Measurements from ENCODE around the gene PTPRN2.
A peak's percentile ranks its signal among the peaks of the same experiment; 100 is the strongest.
"Not testable (repeated sequence)": the region's sequence is repeated elsewhere in the genome, so short reads cannot be mapped to it uniquely, and the experiment has no call there.

Gene PTPRN2

DNA sequence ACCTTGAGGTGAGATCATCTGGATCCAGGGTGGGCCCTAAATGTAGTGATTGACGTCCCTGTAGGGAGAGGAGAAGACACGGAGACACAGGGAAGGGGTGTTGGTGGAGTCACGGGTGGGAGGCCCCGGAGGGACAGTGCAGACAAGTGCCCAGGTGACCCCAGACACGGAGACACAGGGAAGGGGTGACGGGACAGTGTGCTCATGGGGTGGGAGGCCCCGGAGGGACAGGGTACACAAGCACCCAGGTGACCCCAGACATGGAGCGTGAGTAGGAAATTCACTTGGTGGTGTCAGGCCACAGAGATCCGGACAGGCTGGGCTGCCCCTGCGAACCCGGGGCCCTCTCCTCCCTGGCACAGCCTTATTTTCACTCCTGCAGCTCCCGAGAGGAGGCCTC, 176.9 kb downstream of the PTPRN2 start:
- DNase-seq = no peak

DNA sequence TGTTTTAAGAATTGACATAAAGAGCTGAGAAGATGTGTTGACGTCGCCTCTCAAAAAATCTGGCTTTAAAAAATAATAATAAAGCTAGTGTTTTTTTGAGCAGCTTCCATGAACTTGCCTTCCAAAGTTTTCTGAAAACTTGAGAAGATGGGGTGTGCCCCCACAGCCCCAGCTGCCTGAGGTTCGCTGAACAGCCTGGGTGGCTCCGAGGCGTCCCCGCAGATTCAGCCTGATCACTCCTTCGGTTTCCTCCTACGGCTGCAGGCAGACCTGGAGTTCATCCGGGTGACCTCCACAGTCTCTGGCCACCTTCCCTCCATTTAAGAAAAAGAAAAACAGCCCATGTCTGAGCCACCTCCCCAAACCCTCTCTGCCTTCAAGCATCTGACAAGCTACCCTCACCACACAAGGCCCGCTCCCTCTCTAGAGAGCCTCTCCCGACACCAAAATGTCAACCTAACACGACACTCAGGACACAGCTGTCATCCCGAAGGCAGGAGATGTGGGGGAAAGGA, 177.8 kb downstream of the PTPRN2 start:
- DNase-seq = no peak

DNA sequence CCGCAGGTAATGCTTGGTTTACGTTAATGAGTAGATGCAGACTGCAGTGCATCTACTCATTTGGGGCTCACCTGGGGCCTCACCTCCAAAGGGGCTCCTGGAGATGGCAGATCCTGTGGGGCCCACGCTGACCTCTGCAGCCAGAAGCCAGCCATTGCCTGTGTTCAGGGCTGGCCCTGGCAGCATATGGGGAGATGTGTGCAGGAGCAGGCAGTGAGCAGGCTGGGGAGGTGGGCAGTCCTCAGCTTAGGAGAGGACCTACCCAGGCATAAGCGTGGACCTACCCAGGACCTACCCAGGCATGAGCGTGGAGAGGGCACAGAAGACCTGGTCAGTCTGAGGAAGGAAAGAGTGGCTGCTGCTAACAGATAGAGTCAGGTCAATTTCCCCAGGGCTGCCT, 178.5 kb downstream of the PTPRN2 start:
- DNase-seq = no peak

DNA sequence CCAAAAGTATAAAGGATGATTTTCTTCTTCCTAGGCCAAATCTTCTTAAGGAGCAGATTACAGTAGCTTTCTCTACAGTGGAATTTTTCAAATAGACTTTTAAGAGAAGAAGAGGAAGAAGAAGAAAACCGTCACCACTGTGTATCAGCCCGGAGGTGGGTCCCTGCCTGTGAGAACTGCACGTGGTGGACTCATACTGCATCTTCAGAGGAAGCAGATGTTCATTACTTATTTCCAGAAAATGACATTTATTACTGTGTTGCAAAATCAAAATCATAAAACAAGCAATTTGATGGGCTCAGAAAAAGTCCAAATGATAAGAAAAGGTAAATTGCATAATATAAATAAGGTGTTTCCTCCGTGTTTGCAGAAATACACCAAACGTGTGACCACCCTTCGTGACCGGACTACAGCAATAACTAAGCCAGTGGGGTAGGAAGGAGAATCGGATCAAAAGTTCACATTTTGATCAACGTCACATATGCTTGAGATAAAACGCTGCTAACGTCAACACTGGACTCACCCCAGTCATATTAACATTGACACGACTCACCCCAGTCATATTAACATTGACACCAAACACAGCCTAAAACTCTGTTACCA, 179.2 kb downstream of the PTPRN2 start:
- no peak for DNase-seq

DNA sequence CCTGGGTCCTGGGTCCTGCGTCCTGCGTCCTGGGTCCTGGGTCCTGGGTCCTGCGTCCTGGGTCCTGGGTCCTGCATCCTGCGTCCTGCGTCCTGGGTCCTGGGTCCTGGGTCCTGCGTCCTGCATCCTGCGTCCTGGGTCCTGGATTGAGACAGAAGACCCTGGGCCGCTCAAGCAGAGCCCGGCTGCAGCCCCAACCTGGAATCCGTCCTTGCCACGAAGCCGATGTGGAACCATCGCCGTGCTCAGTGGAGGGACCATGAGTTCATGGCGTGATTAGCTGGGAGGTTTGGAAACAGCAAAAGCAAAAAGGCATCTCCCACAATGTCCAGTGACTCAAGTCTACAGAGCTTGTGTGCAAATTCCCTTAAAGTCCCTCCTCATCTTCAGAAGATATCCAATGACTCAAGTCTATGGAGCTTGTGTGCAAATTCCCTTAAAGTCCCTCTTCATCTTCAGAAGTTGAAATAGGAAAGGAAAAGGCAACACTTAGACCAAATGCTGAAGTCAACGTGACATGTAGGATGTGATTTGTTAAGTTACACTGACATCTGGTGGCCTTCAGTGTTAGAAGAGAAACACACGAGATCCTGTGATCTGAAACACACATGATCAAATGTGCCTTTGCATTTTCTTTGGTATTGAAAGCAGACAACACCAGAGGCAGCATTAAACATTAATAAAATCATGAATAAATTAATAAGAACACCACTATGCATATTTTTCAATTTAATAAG, 179.9 kb downstream of the PTPRN2 start:
- peak; percentile 62 for DNase-seq

GRCh38 chr7:158406801-158407200, 180.8 kb downstream of the PTPRN2 start:
- no peak for DNase-seq

DNA sequence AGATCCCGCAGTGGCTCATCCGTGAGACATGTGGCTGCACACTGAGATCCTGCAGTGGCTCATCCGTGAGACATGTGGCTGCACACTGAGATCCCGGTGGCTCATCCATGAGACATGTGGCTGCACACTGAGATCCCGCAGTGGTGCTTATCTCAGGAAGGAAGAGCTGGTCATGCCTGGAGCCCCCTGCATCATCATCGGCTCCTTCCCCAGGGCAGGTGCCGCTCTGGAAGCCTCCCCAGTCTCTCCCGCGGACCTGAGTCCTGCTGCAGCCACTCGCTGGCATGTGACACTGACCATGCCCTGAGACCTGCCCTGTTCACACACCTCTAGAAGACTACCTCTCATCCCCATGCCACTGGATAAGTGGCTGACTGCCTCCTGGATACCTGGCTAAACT, 181.3 kb downstream of the PTPRN2 start:
- no peak for DNase-seq

- not testable (repeated sequence) for DNase-seq
These were observed 181.9 kb downstream of the PTPRN2 start for GRCh38 chr7:158405771-158406170.

GRCh38 chr7:158405324-158405723, 182.3 kb downstream of the PTPRN2 start:
- DNase-seq = no peak

DNA sequence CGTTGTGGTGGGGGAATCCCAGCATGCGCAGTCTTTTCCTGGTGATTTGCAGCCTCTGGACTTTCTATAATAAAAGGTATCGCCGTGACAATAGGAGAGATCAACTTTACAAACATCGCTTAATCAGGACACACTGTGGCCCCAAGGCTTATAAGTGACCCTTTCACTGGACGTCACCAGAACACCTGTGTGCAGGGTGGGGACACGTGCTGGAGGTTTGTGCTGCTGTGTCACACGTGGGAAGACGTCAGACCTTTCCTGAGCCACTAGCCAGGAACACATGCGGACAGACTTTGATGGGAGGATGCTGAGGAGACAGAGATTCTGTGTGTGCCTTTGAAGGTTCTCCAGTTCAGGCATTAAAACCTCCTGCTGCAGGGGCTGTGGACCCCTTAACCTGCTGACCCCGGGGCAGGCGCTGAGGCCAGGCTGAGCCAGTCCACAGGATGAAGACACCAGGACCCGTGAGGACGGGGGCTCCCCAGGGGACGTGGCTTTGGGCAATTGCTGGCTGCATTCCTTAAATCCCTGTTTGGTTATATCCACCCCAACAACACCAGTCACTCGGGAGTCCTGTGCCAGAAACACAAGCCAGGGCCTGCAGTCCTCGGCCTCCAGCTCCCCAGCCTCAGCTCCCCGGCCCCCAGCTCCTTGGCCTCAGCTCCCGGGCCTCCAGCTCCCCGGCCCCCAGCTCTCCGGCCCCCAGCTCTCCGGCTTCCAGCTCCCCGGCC, 183.4 kb downstream of the PTPRN2 start:
- no peak for DNase-seq

- DNase-seq = peak; percentile 48
These were observed 184.4 kb downstream of the PTPRN2 start for GRCh38 chr7:158403013-158403821.

DNA sequence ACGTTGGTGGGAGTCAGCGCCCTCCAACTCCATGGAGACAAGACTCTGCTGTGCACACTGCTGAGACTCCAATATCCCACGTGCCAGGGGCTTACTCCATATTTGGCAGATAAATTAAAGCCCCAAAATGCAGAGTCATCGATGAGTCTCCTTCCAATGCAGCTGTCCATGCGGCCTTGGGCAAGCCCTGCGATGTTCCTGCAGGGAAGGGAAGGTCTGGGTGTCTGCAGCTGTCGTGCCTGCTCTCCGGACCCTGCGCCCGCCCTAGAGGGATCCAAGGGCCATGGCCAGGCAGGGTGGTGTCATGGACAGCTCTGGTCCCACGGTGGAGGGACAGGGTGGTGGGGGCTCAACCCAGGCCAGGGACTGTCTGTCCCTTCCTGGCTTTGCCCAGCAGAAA, 185.2 kb downstream of the PTPRN2 start:
- no peak for DNase-seq

- DNase-seq = no peak
These were observed 185.8 kb downstream of the PTPRN2 start for GRCh38 chr7:158401826-158402225.

- no peak for DNase-seq
These were observed 186.3 kb downstream of the PTPRN2 start for GRCh38 chr7:158401295-158401694.

GRCh38 chr7:158400601-158401225, 186.9 kb downstream of the PTPRN2 start:
- no peak for DNase-seq

GRCh38 chr7:158399762-158400161, 187.9 kb downstream of the PTPRN2 start:
- no peak for DNase-seq

DNA sequence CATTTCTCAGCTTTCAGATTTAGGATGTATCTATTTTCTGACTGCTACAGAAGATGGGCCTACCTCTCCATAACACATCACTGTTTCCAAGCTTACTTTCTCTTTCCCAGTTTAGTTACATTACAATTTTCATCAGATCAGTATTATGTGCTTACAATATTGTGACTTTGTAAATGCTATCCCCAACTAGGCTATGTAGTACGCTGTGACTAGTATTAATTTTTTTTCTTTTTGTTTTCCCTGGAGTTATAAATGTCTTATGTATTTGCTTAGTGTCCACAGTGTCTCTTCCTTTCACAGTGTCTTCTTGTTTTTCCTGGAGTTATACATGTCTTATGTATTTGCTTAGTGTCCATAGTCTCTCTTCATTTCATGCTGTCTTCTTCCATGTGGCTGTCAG, 188.9 kb downstream of the PTPRN2 start:
- no peak for DNase-seq

- no peak for DNase-seq
These were observed 189.7 kb downstream of the PTPRN2 start for GRCh38 chr7:158397885-158398284.

- peak; percentile 46 for DNase-seq
These were observed 190.4 kb downstream of the PTPRN2 start for GRCh38 chr7:158396982-158397862.

GRCh38 chr7:158396301-158396905, 191.2 kb downstream of the PTPRN2 start:
- no peak for DNase-seq

- no peak for DNase-seq
These were observed 191.8 kb downstream of the PTPRN2 start for GRCh38 chr7:158395780-158396278.
